ENCODE measurements around the gene CDC14A.

DNA sequence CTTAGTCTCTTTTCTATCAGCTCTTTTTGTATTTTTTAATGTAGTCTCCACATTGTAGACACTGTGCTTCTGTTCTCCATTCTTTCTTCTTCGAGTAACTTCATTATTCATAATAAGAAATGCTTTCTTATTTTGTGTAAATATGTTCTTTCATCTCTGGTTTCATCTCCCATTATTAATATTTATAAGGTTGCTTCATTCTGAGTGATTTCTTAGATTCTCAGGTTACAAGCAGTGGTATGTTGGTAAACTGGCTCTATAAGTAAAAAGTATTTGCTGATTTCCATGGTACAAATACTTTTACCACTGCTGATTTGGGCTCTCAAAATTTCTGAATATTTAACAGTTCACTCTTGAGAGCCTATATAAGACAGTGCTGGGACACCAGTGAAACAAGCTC is 81.3 kb downstream of the CDC14A start:
- TF ChIP-seq HDGF (IDR thresholded peaks at IDR 0.05; ENCODE audit: borderline replicate concordance) (no peak), ARNT (IDR thresholded peaks at IDR 0.05) (no peak)

Measured in HEK293T (cell line).